Fibroblast of mammary gland (primary cell): ENCODE data around the gene RIMKLB.
"Not testable (repeated sequence)": the region's sequence is repeated elsewhere in the genome, so short reads cannot be mapped to it uniquely, and the experiment has no call there.

ENCODE experiments used
- DNase-seq: peaks from one replicate; pipeline ENCODE4 v3.0.0-alpha.2; 2010; ENCODE audit warnings: low read depth
- H3K4me3 ChIP-seq: 2 replicates; pipeline ENCODE4 v1.5.1; 2011; ENCODE audit warnings: low read depth, mild to moderate bottlenecking, low read length, moderate library complexity; ENCODE audit not compliant: control insufficient read depth
- TF ChIP-seq, protein P1 (sequence below): conservative IDR thresholded peaks from 2 replicates; pipeline ENCODE4 v1.5.1; 2011; ENCODE audit warnings: low read depth, low read length, inconsistent platforms; ENCODE audit not compliant: control insufficient read depth, insufficient read depth

Gene RIMKLB

DNA sequence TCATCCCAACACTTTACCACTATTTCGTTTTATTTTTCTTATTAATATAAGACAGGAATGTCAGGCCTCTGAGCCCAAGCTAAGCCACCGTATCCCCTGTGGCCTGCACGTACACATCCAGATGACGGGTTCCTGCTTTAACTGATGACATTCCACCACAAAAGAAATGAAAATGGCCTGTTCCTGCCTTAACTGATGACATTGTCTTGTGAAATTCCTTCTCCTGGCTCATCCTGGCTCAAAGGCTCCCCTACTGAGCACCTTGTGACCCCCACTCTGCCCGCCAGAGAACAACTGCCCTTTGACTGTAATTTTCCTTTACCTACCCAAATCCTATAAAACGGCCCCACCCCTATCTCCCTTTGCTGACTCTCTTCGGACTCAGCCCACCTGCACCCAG, 112.3 kb downstream of the RIMKLB start:
- not testable (repeated sequence) for H3K4me3 ChIP-seq, DNase-seq

DNA sequence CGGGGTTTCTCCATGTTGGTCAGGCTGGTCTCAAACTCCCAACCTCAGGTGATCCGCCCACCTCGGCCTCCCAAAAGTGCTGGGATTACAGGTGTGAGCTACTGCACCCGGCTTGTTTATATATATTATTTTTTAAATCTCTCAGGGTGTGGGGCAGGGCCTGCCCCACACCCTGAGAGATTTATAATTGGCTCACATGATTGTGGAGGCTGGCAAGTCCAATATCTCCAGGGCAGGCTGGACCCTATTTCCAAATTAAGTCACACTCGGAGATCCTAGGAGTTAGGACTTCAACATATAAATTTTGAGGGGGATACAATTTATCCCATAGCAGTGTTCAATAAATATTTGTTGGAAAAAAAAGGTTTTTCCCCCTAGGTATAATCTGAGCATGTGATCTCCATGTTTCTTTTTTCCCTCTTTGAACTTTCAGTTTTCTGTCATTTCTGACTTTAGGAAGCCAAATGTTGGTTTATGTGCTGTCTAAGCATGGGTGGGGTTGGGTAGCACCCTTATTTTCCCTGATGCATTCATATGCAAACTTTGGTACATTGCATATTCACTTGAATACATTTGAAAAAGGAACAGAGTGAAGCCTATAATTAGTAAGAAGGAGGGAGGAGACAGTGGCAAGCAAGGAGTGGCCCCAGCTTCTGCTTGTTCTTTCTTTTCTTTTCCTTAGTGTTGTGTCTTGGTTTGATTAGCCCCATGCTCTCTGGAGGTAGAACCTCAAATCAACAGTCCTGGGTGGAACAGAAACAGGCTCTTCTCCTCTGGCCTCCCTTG, 116.0 kb downstream of the RIMKLB start:
- TF ChIP-seq, protein P1, sequence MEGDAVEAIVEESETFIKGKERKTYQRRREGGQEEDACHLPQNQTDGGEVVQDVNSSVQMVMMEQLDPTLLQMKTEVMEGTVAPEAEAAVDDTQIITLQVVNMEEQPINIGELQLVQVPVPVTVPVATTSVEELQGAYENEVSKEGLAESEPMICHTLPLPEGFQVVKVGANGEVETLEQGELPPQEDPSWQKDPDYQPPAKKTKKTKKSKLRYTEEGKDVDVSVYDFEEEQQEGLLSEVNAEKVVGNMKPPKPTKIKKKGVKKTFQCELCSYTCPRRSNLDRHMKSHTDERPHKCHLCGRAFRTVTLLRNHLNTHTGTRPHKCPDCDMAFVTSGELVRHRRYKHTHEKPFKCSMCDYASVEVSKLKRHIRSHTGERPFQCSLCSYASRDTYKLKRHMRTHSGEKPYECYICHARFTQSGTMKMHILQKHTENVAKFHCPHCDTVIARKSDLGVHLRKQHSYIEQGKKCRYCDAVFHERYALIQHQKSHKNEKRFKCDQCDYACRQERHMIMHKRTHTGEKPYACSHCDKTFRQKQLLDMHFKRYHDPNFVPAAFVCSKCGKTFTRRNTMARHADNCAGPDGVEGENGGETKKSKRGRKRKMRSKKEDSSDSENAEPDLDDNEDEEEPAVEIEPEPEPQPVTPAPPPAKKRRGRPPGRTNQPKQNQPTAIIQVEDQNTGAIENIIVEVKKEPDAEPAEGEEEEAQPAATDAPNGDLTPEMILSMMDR: no peak
- no peak for DNase-seq
- no peak overlapping the region for H3K4me3 ChIP-seq

DNA sequence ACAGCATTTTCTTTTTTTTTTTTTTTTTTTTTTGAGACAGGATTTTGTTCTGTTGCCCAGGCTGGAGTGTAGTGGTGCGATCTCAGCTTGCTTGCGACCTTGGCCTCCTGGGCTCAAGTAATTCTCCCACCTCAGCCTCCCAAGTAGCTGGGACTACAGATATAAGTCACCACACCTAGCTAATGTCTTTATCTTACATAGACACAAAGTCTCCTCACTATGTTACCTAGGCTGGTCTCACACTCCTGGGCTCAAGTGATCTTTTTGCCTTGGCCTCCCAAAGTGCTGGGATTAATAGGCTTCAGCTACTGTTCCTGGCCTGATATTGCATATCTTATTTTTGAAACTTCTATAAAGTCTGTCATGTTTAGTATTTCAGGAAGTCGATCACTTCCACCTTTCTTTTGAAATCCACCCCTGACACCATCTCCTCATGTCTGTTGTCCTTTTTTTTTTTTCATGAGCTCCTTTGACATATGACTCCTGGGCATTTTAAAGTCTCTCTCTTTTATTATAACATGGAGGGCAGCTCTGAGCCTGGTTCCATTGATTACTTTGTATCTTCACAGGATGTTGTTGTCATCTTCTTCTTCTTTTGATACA, 118.8 kb downstream of the RIMKLB start:
- DNase-seq: no peak
- no peak overlapping the region for H3K4me3 ChIP-seq
- TF ChIP-seq, protein P1: no peak

DNA sequence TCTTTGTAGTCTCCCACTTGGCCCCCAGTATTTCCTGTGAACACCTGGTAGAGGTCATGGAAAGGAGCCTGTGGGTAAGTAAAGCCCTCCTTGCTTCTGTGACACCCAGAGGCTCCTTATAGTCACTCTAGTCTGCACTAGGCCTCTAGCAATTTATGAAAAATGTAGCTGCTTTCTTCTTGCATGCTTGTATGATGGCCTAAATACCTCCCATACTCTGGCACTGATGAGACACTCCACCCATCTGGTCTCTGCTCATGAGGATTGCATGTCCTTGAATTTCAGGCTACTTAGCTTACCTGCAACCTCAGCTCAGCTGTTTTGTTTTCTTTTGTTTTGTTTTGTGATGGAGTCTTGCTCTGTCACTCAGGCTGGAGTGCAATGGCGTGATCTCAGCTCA, 120.1 kb downstream of the RIMKLB start:
- no peak for DNase-seq
- TF ChIP-seq, protein P1: no peak

DNA sequence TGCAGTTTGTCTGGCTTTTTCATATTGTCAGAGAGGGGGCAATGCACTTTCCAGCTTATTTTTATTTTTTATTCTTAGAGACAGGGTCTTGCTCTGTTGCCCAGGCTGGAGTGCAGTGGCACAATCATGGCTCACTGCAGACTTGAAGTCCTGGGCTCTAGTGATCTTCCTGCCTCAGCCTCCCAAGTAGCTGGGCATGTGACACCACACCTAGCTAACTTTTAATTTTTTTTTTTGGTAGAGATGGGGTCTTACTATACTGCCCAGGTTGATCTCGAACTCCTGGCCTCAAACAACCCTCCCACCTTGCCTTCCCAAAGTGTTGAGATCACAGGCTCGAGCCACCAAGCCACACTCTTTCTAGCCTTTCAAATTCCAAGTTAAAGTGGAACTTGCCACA, 120.7 kb downstream of the RIMKLB start:
- DNase-seq: no peak
- TF ChIP-seq, protein P1: no peak
- H3K4me3 ChIP-seq: no peak overlapping the region

More for the DNA sequence above, 120.1 kb downstream of the RIMKLB start:
- no peak overlapping the region for H3K4me3 ChIP-seq

DNA sequence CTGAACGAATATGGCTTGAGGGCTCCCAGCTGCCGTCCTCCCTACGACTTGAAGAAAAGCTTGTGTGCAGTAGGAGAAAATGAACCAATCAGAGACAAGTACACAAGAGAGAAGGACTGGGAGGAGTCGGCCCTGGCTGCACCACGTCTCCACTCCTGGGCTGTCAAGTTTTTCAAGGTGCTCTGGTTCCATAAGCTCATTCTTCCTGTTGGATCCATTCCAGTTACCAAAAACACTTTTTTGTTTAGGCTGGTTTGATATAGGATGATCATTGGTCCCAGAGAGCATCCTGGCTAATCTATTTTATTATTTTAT, 121.8 kb downstream of the RIMKLB start:
- no peak overlapping the region for H3K4me3 ChIP-seq
- TF ChIP-seq, protein P1: no peak
- no peak for DNase-seq

DNA sequence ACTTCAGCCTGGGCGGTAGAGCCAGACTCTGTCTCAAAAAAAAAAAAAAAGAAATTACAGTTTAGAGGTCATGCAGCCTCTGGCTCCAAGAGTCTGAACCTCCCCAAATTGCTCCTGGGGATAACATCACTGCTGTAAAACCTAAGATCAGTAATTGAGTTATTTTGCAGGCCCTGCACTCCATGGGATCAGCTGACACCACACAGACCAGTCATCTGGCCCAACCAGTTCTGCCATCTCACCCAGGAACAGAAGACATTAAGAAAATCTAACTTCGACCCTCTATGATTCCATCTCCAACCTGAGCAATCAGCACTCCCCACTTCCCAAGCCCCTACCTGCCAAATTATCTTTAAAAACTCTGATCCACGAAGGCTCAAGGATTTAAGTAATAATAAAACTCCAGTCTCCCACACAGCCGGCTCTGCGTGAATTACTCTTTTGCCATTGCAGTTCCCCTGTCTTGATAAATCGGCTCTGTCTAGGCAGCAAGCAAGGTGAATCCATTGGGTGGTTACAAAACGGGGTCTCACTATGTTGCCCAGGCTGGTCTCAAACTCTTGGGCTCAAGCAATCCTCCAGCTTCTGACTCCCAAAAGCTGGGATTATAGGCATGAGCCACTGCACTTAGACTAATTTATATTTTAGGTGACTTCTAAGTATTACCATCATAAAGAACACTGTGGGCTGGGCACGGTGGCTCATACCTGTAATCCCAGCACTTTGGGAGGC, 123.1 kb downstream of the RIMKLB start:
- H3K4me3 ChIP-seq, DNase-seq: not testable (repeated sequence)
